Epithelial cell of prostate (primary cell): ENCODE measurements around the gene CPT1B.
"Not testable (repeated sequence)": the region's sequence is repeated elsewhere in the genome, so short reads cannot be mapped to it uniquely, and the experiment has no call there.

Experiments
- DNase-seq: peaks from one replicate; pipeline ENCODE4 v3.0.0-alpha.2; 2011; ENCODE audit warnings: low read depth, low spot score
- H3K27ac ChIP-seq: fragments of 450-650 bp; 2 replicates; pipeline ENCODE4 v1.5.1; 2017; ENCODE audit warnings: mild to moderate bottlenecking

The CPT1B gene

GRCh38 chr22:50548921-50549790 lies 29.1 kb downstream of the CPT1B start:
- DNase-seq: no peak
- H3K27ac ChIP-seq: no peak overlapping the region

GRCh38 chr22:50548040-50548920 lies 29.9 kb downstream of the CPT1B start:
- H3K27ac ChIP-seq: no peak overlapping the region
- no peak for DNase-seq

DNA sequence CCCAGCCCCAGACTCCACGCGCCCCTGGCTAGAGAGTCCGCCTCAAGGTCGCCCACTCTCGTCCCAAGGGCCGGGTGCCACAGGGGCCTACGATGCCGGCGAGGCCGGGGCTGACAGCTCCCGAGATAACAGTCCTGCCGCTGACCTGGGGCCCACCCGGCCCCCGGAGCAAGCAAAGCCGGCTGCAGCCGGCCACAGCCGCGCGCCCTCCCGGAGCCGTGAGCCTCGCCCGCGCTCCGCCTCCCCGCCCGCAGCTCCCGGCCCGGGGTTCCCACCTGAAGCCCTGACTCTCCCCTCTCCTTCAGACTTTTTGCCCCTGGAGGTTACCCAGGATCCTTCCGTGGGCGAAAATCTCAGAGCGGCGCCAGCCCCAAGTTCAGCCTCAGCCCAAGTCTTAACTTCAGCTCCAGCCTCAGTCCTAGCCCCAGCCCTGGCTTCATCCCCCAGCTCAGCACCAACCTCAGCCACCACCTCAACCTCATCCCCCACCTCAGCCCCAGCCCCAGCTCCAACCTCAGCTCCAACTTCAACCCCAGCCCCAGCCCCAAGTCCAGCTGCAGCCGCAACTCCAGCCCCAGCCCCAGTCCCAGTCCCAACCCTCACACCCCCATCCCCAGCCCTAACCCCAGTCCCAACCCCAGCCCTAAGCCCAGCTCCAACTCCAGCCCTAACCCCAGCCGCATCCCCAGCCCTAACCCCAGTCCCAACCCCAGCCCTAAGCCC lies 30.8 kb downstream of the CPT1B start:
- H3K27ac ChIP-seq: no peak overlapping the region
- DNase-seq: no peak

GRCh38 chr22:50546326-50547262 lies 31.6 kb downstream of the CPT1B start:
- no peak overlapping the region for H3K27ac ChIP-seq
- DNase-seq: no peak

DNA sequence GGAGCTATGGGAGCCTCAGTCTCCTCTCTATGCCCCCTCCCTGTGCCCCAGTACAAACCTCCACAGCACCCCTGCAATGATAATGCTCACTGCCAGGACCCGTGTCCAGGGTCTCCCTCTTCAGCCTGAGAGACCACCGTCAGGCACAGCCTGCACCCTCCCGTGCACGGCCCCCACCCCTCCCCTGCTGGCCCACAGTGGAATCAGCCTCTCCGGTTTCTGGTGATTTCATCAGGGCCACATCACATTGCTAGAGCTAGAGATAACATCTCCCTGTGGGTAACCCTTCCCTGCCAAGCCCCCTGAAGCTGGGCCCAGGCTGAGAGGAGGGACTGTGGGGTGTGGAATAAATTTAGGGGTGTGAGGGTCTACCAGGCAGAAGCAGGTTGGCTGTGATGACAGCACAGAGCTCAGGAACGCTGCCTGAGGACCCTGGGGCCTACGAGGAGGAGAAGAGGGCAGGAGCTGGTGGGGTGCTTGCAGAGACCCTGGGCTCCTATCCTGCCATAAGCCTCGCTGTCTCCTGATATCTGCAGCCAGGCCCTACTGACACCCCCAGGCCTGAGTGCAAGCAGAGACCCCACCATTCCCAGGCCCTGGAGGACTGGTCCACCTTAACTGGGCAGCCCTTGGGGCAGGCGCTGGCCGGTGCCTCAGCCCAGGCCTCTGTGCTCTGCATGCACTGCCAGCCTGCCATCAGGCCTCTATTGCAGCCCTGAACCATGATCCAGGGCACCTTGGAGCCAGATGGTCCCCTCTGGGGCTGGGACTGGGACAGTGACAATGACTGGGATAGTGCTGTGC lies 32.5 kb downstream of the CPT1B start, which contains the start of gene KLHDC7B:
TSS of gene KLHDC7B (plus strand) at position 378 of the 804 bp plus-strand sequence. CDS start at position 723, 345 bp downstream.
- H3K27ac ChIP-seq: peak within 1 kb of the TSS; percentile 78
- no peak for DNase-seq

GRCh38 chr22:50544746-50545253 lies 33.4 kb downstream of the CPT1B start:
- peak overlapping the region; percentile 78 for H3K27ac ChIP-seq

DNA sequence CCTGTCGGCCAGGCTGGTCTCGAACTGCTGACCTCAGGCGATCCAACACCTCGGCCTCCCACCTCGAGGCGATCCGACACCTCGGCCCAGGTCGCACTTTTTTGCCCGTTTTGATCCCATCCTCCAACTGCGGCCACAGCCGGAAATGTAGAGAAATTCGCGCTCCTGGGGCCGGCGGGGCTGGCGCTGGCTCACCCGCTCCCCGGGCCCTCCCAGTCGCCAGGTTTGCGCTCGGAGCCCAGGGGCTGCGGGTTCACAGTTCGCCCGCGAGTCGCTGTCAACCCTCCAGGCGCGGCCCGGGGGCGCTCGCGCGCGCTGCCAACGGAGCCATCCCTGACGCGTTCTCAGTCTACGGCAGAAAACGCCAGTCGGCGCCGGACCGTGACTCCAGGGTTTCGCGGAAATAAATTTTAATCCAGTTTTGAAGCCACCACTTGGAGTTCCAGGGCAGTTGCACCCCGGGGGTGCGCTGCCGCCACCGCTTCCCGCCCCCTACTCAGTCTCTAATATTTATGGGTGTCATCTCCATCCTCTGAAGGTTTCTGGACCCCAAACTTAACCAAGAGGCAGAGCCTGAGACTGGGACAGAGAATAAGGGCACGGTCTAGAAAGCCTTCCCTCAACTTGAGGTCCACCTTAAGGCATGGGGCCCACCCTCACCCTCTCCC lies 34.0 kb downstream of the CPT1B start:
- H3K27ac ChIP-seq: peak overlapping the region; percentile 78
- DNase-seq: no peak

More at GRCh38 chr22:50544746-50545253, 33.4 kb downstream of the CPT1B start:
- DNase-seq: no peak

DNA sequence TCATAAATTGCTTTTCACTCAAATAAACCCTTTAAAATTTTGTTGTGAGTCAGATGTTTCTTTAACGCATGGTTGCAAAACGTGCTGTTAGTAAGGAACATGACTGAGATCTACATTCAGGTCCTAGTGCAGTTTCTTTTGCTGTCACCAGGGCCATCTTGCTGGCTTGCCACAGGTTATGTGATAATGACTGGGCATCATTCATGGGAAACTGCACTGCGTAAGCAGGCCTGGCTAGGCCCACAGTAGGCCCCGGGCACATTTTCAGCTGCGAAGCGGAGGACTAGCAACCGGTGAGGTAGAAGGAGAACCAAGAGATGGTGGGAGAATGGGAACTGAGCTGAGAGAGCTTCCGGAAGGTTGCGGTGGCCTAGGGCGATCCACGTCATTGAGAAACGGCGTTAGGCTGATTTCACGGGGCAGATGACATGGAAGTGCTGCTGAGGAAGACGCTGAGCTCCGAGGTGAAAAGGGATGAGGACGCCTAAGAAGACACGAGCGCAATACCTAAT lies 35.8 kb downstream of the CPT1B start:
- peak overlapping the region; percentile 98 for H3K27ac ChIP-seq
- no peak for DNase-seq

DNA sequence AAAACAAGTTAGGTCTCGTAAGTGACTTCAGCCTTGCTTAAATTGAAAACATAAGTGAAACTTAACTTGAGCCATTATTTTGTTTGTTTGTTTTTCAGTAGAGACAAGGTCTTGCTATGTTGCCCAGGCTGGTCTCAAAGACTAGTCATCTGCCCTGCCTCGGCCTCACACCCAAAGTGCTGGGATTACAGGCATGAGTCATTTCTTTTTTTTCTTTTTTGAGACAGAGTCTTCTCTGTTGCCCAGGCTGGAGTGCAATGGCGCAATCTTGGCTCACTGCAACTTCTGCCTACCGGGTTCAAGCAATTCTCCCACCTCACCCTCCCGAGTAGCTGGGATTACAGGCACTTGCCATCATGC lies 36.6 kb downstream of the CPT1B start:
- DNase-seq: peak; percentile 97
- peak overlapping the region; percentile 98 for H3K27ac ChIP-seq

DNA sequence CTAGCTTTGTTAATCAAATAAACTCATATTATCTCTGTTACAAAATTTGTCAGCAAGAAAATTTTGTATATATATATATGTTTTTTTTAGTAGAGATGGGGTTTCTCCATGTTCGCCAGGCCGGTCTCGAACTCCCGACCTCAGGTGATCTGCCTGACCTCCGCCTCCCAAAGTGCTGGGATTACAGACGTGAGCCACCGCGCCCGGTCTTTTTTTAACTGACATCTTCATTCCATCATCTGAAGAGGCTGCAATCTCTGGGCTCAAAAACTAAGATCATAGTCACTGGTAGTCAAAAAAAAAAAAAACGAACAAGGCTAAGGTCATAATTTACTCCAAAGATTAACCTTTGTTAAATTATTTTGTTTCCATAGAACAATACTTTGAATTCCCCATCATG lies 37.8 kb downstream of the CPT1B start:
- DNase-seq: no peak
- H3K27ac ChIP-seq: peak overlapping the region; percentile 98

DNA sequence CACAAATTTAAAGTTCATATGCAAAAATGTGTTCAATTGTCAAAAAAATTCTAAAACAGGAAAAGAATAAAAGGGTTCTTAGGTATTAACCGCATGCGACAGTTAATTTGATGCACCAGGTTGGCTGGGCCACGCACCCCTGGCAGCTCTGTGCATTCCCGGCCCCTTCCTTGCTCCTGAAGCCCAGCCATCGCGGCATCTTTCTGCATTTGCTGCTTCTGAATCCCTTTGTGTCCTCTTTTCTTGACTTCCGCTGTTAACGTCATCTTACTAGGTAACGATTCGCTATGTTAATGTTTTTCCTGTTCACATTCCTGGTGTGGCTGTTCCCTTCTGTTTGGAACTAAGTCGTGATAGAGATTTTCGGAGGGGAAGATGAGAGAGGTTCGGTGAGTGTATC lies 40.5 kb downstream of the CPT1B start:
- H3K27ac ChIP-seq: peak overlapping the region; percentile 98
- no peak for DNase-seq

- DNase-seq: no peak
- no peak overlapping the region for H3K27ac ChIP-seq
Measured at GRCh38 chr22:50536226-50536625, 42.0 kb downstream of the CPT1B start.

DNA sequence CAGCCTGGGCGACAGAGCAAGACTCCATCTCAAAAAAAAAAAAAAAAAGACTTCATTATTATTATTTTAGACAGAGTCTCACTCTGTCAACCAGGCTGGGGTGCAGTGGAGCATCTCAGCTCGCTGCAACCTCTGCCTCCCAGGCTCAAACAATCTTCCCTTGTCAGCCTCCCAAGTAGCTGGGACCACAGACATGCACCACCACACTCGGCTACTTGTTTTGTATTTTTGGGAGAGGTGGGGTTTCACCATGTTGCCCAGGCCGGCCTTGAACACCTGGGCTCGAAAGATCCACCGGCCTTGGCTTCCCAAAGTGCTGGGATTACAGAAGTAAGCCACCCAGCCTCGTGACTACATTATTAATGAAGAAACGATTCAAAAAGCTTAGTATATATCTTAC lies 43.1 kb downstream of the CPT1B start:
- no peak for DNase-seq
- no peak overlapping the region for H3K27ac ChIP-seq

- DNase-seq, H3K27ac ChIP-seq: not testable (repeated sequence)
Measured at GRCh38 chr22:50533856-50534711, 44.1 kb downstream of the CPT1B start.

- peak overlapping the region; percentile 94 for H3K27ac ChIP-seq
- DNase-seq: no peak
Measured at GRCh38 chr22:50532824-50533796, 45.1 kb downstream of the CPT1B start.
